Skin epidermis (tissue), 12 donors: Measurements from ENCODE around the gene OR10A6.
A peak's percentile ranks its signal among the peaks of the same experiment; 100 is the strongest.

Experiments used
- H3K27ac ChIP-seq, 21 experiments: fragments of 200-600 bp; sonication (generic) in 11 of 21; one replicate each; pipeline ENCODE4 v1.5.0; 2020; ENCODE audit warnings: mild to moderate bottlenecking in 3 of 21, inconsistent platforms in 2 of 21, moderate library complexity in 2 of 21
- H3K4me3 ChIP-seq, 7 experiments: fragments of 200-600 bp; sonication (generic) in 2 of 7; one replicate each; pipeline ENCODE4 v1.5.0; 2020; ENCODE audit warnings: inconsistent platforms in 2 of 7, mild to moderate bottlenecking in 2 of 7, moderate library complexity in 1 of 7

OR10A6 gene

GRCh38 chr11:7889985-7890384 is 41.1 kb downstream of the OR10A6 start:
- Histone ChIP-seq H3K4me3 (no peak overlapping the region), H3K27ac (peak overlapping the region in 3 of 21 experiments; percentile 32 to 49 (median 36))

GRCh38 chr11:7882860-7883259 is 48.2 kb downstream of the OR10A6 start:
- no peak overlapping the region for H3K4me3 ChIP-seq
- H3K27ac ChIP-seq = no peak overlapping the region
